Ishikawa (cell line): ENCODE data around the gene P4HTM.

Experiments used
- CEBPB ChIP-seq: IDR thresholded peaks from 2 replicates; pipeline ENCODE4 v1.6.1; 2012
- CREB1 ChIP-seq: IDR thresholded peaks from 2 replicates; pipeline ENCODE4 v1.6.1; 2012; ENCODE audit warnings: low read depth
- EGR1 ChIP-seq: IDR thresholded peaks from 2 replicates; pipeline ENCODE4 v1.6.1; 2012
- EP300 ChIP-seq: IDR thresholded peaks from 2 replicates; pipeline ENCODE4 v1.6.1; 2012; ENCODE audit warnings: borderline replicate concordance
- FOXM1 ChIP-seq: IDR thresholded peaks from 2 replicates; pipeline ENCODE4 v1.6.1; 2012; ENCODE audit warnings: low read depth, borderline replicate concordance
- MAX ChIP-seq: IDR thresholded peaks from 2 replicates; pipeline ENCODE4 v1.6.1; 2012
- NFIC ChIP-seq: IDR thresholded peaks from 2 replicates; pipeline ENCODE4 v1.6.1; 2012
- RAD21 ChIP-seq: IDR thresholded peaks from 2 replicates; pipeline ENCODE4 v1.6.1; 2012; ENCODE audit warnings: low read depth
- REST ChIP-seq: IDR thresholded peaks from 2 replicates; pipeline ENCODE4 v1.6.1; 2012; ENCODE audit warnings: low read depth, mild to moderate bottlenecking
- TAF1 ChIP-seq: IDR thresholded peaks from 2 replicates; pipeline ENCODE4 v1.6.1; 2012; ENCODE audit warnings: low read depth, mild to moderate bottlenecking
- TCF12 ChIP-seq: IDR thresholded peaks from 2 replicates; pipeline ENCODE4 v1.6.1; 2012; ENCODE audit warnings: low read depth
- TEAD4 ChIP-seq: IDR thresholded peaks from 2 replicates; pipeline ENCODE4 v1.6.1; 2012
- USF1 ChIP-seq: IDR thresholded peaks from 2 replicates; pipeline ENCODE4 v1.6.1; 2012
- YY1 ChIP-seq: IDR thresholded peaks from 2 replicates; pipeline ENCODE4 v1.6.1; 2012; ENCODE audit warnings: low read depth
- ZBTB7A ChIP-seq: IDR thresholded peaks from 2 replicates; pipeline ENCODE4 v1.6.1; 2012; ENCODE audit warnings: low read depth

Gene P4HTM

GRCh38 chr3:49027634-49028033 is 37.6 kb downstream of the P4HTM start:
- TF ChIP-seq MAX (no peak), TCF12 (no peak), NFIC (no peak), ZBTB7A (no peak), REST (no peak), RAD21 (no peak), CEBPB (no peak), YY1 (no peak), TEAD4 (no peak), FOXM1 (no peak), USF1 (no peak), CREB1 (no peak), EGR1 (no peak), TAF1 (no peak), EP300 (no peak)

GRCh38 chr3:49028298-49028672 is 38.2 kb downstream of the P4HTM start:
- TF ChIP-seq EGR1 (no peak), MAX (no peak), REST (no peak), TAF1 (no peak)

GRCh38 chr3:49028673-49029562 is 38.9 kb downstream of the P4HTM start, which contains the start of gene IMPDH2:
IMPDH2 (minus strand) TSS chr3:49029398; CDS start chr3:49029350, 48 bp downstream.
- TF ChIP-seq FOXM1 (peak; percentile 35; the same call in 1 of the 2 replicates), NFIC (no peak), EP300 (peak; percentile 27; the same call in 1 of the 2 replicates), REST (no peak), EGR1 (peak; percentile 60; the same call in 1 of the 2 replicates), MAX (peak; percentile 98), TAF1 (peak; percentile 93), ZBTB7A (no peak), CEBPB (peak; percentile 82), TCF12 (peak; percentile 75; the same call in 1 of the 2 replicates), YY1 (peak; percentile 80), USF1 (0 out of 2 replicates have a peak, but pooled peaks have one; percentile 4), CREB1 (peak; percentile 92), RAD21 (peak; percentile 1; the same call in 1 of the 2 replicates), TEAD4 (peak; percentile 59)

- TF ChIP-seq CREB1 = no peak
- no peak for TF ChIP-seq MAX
- TF ChIP-seq EP300 = peak; percentile 1; the same call in 1 of the 2 replicates
- TF ChIP-seq CEBPB = no peak
- no peak for TF ChIP-seq ZBTB7A
- TF ChIP-seq USF1 = no peak
- TF ChIP-seq TEAD4 = no peak
These were observed 39.5 kb downstream of the P4HTM start for GRCh38 chr3:49029563-49029884.
